HEK293 (cell line): ENCODE measurements around the gene SERTAD4.

ENCODE experiments used
- CTCF ChIA-PET: fragments of 350-600 bp; formaldehyde crosslinking; extraction: SDS; loops from one replicate; lab custom pipeline; 2021; ENCODE audit warnings: antibody characterized with exemption; lab: Yijun Ruan, JAX
- POLR2A ChIA-PET: fragments of 300-600 bp; formaldehyde crosslinking; extraction: SDS; loops from one replicate; lab custom pipeline; 2020; ENCODE audit warnings: antibody characterized with exemption, inconsistent platforms; lab: Yijun Ruan, JAX
- H3K27ac ChIP-seq: fragments of 200-500 bp; sonication (Bioruptor generic); 2 replicates; pipeline ENCODE4 v1.5.1; 2014; ENCODE audit warnings: low read depth, low read length, control low read depth, inconsistent platforms; ENCODE audit errors: extremely low read depth
- H3K36me3 ChIP-seq, 2 experiments: fragments of 200-500 bp in 1 of 2; sonication (Bioruptor generic) in 1 of 2; 1 replicate in 1 of 2; 2 replicates in 1 of 2; pipeline ENCODE4 v1.5.1; 2014 to 2017; ENCODE audit warnings: inconsistent platforms in 2 of 2, low read length in 2 of 2; ENCODE audit not compliant: control insufficient read depth in 2 of 2, insufficient read depth in 1 of 2
- H3K4me1 ChIP-seq: fragments of 200-500 bp; sonication (Bioruptor generic); 2 replicates; pipeline ENCODE4 v1.5.1; 2014; ENCODE audit warnings: mild to moderate bottlenecking, low read length, inconsistent platforms; ENCODE audit not compliant: control insufficient read depth, insufficient read depth
- H3K4me3 ChIP-seq: 2 replicates; pipeline ENCODE4 v1.5.1; 2011; ENCODE audit warnings: low read depth, mild to moderate bottlenecking, control low read depth, low read length, moderate library complexity
- H3K9me3 ChIP-seq: fragments of 200-500 bp; sonication (Bioruptor generic); 2 replicates; pipeline ENCODE4 v1.5.1; 2014; ENCODE audit warnings: low read depth, low read length, inconsistent platforms; ENCODE audit not compliant: control insufficient read depth, insufficient read depth
- GFI1B ChIP-seq: fragments of 450-650 bp; formaldehyde crosslinking; IDR thresholded peaks from 2 replicates; pipeline ENCODE4 v1.5.1; 2016; ENCODE audit warnings: missing biosample characterization, missing genetic modification characterization
- HOXA7 ChIP-seq: sonication (generic); formaldehyde crosslinking; IDR thresholded peaks from 2 replicates; pipeline ENCODE4 v1.8.1; 2022; ENCODE audit warnings: missing genetic modification reagents, borderline replicate concordance
- OVOL3 ChIP-seq: fragments of 450-650 bp; formaldehyde crosslinking; IDR thresholded peaks from 2 replicates; pipeline ENCODE4 v1.5.1; 2016; ENCODE audit warnings: missing biosample characterization, missing genetic modification characterization
- REPIN1 ChIP-seq: fragments of 450-650 bp; formaldehyde crosslinking; IDR thresholded peaks from 2 replicates; pipeline ENCODE4 v1.5.1; 2017; ENCODE audit warnings: missing biosample characterization, missing genetic modification characterization, low read depth
- SP2 ChIP-seq: fragments of 450-650 bp; formaldehyde crosslinking; IDR thresholded peaks from 2 replicates; pipeline ENCODE4 v1.5.1; 2016; ENCODE audit warnings: missing biosample characterization, missing genetic modification characterization
- ZBTB1 ChIP-seq: fragments of 450-650 bp; formaldehyde crosslinking; IDR thresholded peaks from 2 replicates; pipeline ENCODE4 v1.5.1; 2016; ENCODE audit warnings: missing biosample characterization, missing genetic modification characterization
- ZBTB17 ChIP-seq: fragments of 450-650 bp; formaldehyde crosslinking; IDR thresholded peaks from 2 replicates; pipeline ENCODE4 v1.5.1; 2016; ENCODE audit warnings: missing biosample characterization, missing genetic modification characterization
- ZNF211 ChIP-seq: fragments of 450-650 bp; formaldehyde crosslinking; IDR thresholded peaks from 2 replicates; pipeline ENCODE4 v1.5.1; 2016; ENCODE audit warnings: low read depth, missing biosample characterization, missing genetic modification characterization
- ZNF23 ChIP-seq: fragments of 450-650 bp; formaldehyde crosslinking; IDR thresholded peaks from 2 replicates; pipeline ENCODE4 v1.5.1; 2016; ENCODE audit warnings: missing biosample characterization, missing genetic modification characterization, borderline replicate concordance
- ZNF274 ChIP-seq, 2 experiments: fragments of 200-500 bp in 1 of 2; fragments of 450-650 bp in 1 of 2; sonication (Bioruptor generic) in 1 of 2; formaldehyde crosslinking in 1 of 2; IDR thresholded peaks; 2 replicates each; pipeline versions ENCODE4 v1.5.1 to v1.6.1; 2014 to 2016; ENCODE audit warnings: borderline replicate concordance in 1 of 2, inconsistent platforms in 1 of 2, low read length in 1 of 2, missing biosample characterization in 1 of 2, missing genetic modification characterization in 1 of 2
- ZNF335 ChIP-seq: fragments of 450-650 bp; formaldehyde crosslinking; conservative IDR thresholded peaks from 2 replicates; pipeline ENCODE4 v1.5.1; 2016; ENCODE audit warnings: missing biosample characterization, missing genetic modification characterization
- ZNF37A ChIP-seq: fragments of 450-650 bp; IDR thresholded peaks from 2 replicates; pipeline ENCODE4 v1.5.1; 2018; ENCODE audit warnings: missing biosample characterization, missing genetic modification characterization
- ZNF423 ChIP-seq: fragments of 450-650 bp; formaldehyde crosslinking; IDR thresholded peaks from 2 replicates; pipeline ENCODE4 v1.5.1; 2016; ENCODE audit warnings: missing biosample characterization, missing genetic modification characterization
- ZNF433 ChIP-seq: fragments of 450-650 bp; formaldehyde crosslinking; IDR thresholded peaks from 2 replicates; pipeline ENCODE4 v1.5.1; 2016; ENCODE audit warnings: missing biosample characterization, missing genetic modification characterization, low read depth
- ZNF48 ChIP-seq: fragments of 450-650 bp; formaldehyde crosslinking; IDR thresholded peaks from 2 replicates; pipeline ENCODE4 v1.5.1; 2016; ENCODE audit warnings: missing biosample characterization, missing genetic modification characterization
- ZNF624 ChIP-seq: fragments of 450-650 bp; formaldehyde crosslinking; IDR thresholded peaks from 2 replicates; pipeline ENCODE4 v1.5.1; 2017; ENCODE audit warnings: missing biosample characterization, missing genetic modification characterization
- ZNF777 ChIP-seq: fragments of 450-650 bp; formaldehyde crosslinking; IDR thresholded peaks from 2 replicates; pipeline ENCODE4 v1.5.1; 2017; ENCODE audit warnings: missing biosample characterization, missing genetic modification characterization, borderline replicate concordance
- TF ChIP-seq, protein P1 (sequence below): fragments of 450-650 bp; formaldehyde crosslinking; IDR thresholded peaks from 2 replicates; pipeline ENCODE4 v1.5.1; 2017; ENCODE audit warnings: missing biosample characterization, missing genetic modification characterization
- TF ChIP-seq, protein P2 (sequence below): fragments of 450-650 bp; formaldehyde crosslinking; IDR thresholded peaks from 2 replicates; pipeline ENCODE4 v1.5.1; 2016; ENCODE audit warnings: missing biosample characterization, missing genetic modification characterization
- TF ChIP-seq, protein P3 (sequence below): fragments of 450-650 bp; formaldehyde crosslinking; IDR thresholded peaks from 2 replicates; pipeline ENCODE4 v1.5.1; 2017; ENCODE audit warnings: missing biosample characterization, missing genetic modification characterization
- TF ChIP-seq, protein P4 (sequence below): fragments of 450-650 bp; formaldehyde crosslinking; IDR thresholded peaks from 2 replicates; pipeline ENCODE4 v1.5.1; 2017; ENCODE audit warnings: missing biosample characterization, missing genetic modification characterization
- TF ChIP-seq, protein P5 (sequence below): fragments of 450-650 bp; formaldehyde crosslinking; IDR thresholded peaks from 2 replicates; pipeline ENCODE4 v1.5.0; 2017; ENCODE audit warnings: missing biosample characterization, missing genetic modification characterization, borderline replicate concordance
- TF ChIP-seq, protein P6 (sequence below): fragments of 450-650 bp; formaldehyde crosslinking; IDR thresholded peaks from 2 replicates; pipeline ENCODE4 v1.5.1; 2017; ENCODE audit warnings: missing biosample characterization, missing genetic modification characterization
- TF ChIP-seq, protein P7 (sequence below): fragments of 450-650 bp; formaldehyde crosslinking; IDR thresholded peaks from 2 replicates; pipeline ENCODE4 v1.5.1; 2016; ENCODE audit warnings: missing biosample characterization, missing genetic modification characterization

SERTAD4 gene

DNA sequence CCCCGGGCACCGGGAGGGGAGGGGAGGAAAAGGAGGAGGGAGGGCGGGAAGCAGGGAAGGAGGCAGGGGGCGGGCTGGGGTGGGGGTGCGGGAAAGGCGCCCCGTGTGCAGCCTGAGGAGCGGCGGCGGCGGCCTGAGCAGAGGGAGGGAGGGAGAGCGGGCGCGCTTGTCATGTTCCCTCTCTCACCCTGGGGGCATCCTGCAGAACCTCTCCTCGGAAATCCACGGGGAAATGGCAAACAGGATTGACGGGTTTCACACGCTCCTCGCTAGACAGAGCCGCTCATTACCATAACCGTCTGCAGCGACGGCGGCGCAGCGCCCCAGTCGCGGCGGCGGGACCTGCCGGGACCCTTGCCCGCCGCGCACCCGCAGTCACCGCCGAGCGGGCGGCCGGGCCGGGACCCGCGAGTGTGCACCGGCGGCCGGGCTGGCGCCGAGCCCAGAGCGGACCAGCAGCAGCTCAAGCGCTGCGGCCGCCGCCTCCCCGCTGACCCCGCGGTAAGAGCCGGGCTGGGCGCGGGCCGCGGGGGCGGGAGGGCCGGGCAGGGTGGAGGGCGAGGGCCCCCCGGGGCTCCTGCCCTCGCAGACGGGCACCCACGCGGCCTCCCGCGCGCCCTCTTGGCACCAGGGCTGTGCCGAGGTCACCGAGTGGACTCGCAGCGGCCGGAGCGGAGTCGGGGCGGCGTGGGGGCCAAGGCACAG, at the start of gene SERTAD4 (continued):
- TF ChIP-seq ZBTB17 (tag by site-specific recombination) (0 out of 2 replicates have a peak, but pooled peaks have one; percentile 6), GFI1B (no peak), ZNF335 (tag by site-specific recombination) (peak; percentile 51), SP2 (tag by site-specific recombination) (peak; percentile 24; the same call in 1 of the 2 replicates), ZNF37A (tag by site-specific recombination) (no peak), ZNF48 (tag by site-specific recombination) (no peak), ZNF23 (tag by site-specific recombination) (no peak), ZNF423 (tag by site-specific recombination) (peak; percentile 23; the same call in 1 of the 2 replicates), HOXA7 (CRISPR knock-in tag) (no peak)
- TF ChIP-seq, protein P1, sequence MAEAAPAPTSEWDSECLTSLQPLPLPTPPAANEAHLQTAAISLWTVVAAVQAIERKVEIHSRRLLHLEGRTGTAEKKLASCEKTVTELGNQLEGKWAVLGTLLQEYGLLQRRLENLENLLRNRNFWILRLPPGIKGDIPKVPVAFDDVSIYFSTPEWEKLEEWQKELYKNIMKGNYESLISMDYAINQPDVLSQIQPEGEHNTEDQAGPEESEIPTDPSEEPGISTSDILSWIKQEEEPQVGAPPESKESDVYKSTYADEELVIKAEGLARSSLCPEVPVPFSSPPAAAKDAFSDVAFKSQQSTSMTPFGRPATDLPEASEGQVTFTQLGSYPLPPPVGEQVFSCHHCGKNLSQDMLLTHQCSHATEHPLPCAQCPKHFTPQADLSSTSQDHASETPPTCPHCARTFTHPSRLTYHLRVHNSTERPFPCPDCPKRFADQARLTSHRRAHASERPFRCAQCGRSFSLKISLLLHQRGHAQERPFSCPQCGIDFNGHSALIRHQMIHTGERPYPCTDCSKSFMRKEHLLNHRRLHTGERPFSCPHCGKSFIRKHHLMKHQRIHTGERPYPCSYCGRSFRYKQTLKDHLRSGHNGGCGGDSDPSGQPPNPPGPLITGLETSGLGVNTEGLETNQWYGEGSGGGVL (tag by site-specific recombination), result peak; percentile 93
- TF ChIP-seq, protein P2, sequence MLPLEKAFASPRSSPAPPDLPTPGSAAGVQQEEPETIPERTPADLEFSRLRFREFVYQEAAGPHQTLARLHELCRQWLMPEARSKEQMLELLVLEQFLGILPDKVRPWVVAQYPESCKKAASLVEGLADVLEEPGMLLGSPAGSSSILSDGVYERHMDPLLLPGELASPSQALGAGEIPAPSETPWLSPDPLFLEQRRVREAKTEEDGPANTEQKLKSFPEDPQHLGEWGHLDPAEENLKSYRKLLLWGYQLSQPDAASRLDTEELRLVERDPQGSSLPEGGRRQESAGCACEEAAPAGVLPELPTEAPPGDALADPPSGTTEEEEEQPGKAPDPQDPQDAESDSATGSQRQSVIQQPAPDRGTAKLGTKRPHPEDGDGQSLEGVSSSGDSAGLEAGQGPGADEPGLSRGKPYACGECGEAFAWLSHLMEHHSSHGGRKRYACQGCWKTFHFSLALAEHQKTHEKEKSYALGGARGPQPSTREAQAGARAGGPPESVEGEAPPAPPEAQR, result no peak
- TF ChIP-seq, protein P3, sequence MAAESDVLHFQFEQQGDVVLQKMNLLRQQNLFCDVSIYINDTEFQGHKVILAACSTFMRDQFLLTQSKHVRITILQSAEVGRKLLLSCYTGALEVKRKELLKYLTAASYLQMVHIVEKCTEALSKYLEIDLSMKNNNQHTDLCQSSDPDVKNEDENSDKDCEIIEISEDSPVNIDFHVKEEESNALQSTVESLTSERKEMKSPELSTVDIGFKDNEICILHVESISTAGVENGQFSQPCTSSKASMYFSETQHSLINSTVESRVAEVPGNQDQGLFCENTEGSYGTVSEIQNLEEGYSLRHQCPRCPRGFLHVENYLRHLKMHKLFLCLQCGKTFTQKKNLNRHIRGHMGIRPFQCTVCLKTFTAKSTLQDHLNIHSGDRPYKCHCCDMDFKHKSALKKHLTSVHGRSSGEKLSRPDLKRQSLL (tag by site-specific recombination), result 0 out of 2 replicates have a peak, but pooled peaks have one; percentile 10
- TF ChIP-seq, all 188 proteins: peak for 11

DNA sequence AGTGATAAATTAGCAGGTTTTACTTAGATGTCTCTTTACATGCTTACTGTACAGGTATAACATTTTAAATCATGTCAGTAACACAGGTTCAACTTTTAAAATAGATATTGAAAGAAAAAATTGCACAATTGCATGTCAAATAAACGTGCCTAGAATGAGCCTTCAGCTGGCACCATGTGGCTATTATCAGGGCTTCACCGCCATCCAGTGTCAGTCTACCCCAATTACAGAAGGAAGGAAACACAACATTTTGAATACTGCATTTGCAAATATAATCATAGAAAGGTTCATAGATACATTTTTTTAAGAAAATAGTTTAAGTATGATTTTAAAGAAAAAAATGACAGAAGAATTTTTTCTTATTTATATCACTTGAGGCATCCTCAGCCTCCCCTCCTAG, 47.5 kb upstream of the SERTAD4 start:
- Histone ChIP-seq H3K9me3 (no peaks in the 10 kb centered on the region), H3K27ac (no peak overlapping the region), H3K36me3 (no peaks in the 10 kb centered on the region), H3K4me3 (no peak overlapping the region), H3K4me1 (no peaks in the 10 kb centered on the region)
- ChIA-PET CTCF (interaction anchor here (0.9 kb wide), 1 partner anchor 41 kb away, joined by 4 read pairs; no protein-coding TSS in a partner anchor), POLR2A (no interaction called here)
- TF ChIP-seq, protein P4, sequence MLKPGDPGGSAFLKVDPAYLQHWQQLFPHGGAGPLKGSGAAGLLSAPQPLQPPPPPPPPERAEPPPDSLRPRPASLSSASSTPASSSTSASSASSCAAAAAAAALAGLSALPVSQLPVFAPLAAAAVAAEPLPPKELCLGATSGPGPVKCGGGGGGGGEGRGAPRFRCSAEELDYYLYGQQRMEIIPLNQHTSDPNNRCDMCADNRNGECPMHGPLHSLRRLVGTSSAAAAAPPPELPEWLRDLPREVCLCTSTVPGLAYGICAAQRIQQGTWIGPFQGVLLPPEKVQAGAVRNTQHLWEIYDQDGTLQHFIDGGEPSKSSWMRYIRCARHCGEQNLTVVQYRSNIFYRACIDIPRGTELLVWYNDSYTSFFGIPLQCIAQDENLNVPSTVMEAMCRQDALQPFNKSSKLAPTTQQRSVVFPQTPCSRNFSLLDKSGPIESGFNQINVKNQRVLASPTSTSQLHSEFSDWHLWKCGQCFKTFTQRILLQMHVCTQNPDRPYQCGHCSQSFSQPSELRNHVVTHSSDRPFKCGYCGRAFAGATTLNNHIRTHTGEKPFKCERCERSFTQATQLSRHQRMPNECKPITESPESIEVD (tag by site-specific recombination), result no peak
- no peak for TF ChIP-seq ZNF211
- no peak for TF ChIP-seq ZNF624 (tag by site-specific recombination)
- TF ChIP-seq REPIN1 (tag by site-specific recombination), result no peak
- TF ChIP-seq, protein P5, sequence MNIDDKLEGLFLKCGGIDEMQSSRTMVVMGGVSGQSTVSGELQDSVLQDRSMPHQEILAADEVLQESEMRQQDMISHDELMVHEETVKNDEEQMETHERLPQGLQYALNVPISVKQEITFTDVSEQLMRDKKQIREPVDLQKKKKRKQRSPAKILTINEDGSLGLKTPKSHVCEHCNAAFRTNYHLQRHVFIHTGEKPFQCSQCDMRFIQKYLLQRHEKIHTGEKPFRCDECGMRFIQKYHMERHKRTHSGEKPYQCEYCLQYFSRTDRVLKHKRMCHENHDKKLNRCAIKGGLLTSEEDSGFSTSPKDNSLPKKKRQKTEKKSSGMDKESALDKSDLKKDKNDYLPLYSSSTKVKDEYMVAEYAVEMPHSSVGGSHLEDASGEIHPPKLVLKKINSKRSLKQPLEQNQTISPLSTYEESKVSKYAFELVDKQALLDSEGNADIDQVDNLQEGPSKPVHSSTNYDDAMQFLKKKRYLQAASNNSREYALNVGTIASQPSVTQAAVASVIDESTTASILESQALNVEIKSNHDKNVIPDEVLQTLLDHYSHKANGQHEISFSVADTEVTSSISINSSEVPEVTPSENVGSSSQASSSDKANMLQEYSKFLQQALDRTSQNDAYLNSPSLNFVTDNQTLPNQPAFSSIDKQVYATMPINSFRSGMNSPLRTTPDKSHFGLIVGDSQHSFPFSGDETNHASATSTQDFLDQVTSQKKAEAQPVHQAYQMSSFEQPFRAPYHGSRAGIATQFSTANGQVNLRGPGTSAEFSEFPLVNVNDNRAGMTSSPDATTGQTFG, result no peak
- TF ChIP-seq ZNF433, result no peak
- TF ChIP-seq, protein P6, sequence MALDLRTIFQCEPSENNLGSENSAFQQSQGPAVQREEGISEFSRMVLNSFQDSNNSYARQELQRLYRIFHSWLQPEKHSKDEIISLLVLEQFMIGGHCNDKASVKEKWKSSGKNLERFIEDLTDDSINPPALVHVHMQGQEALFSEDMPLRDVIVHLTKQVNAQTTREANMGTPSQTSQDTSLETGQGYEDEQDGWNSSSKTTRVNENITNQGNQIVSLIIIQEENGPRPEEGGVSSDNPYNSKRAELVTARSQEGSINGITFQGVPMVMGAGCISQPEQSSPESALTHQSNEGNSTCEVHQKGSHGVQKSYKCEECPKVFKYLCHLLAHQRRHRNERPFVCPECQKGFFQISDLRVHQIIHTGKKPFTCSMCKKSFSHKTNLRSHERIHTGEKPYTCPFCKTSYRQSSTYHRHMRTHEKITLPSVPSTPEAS (tag by site-specific recombination), result no peak
- no peak for TF ChIP-seq ZBTB1 (tag by site-specific recombination)
- TF ChIP-seq OVOL3 (tag by site-specific recombination), result no peak
- TF ChIP-seq, protein P7, sequence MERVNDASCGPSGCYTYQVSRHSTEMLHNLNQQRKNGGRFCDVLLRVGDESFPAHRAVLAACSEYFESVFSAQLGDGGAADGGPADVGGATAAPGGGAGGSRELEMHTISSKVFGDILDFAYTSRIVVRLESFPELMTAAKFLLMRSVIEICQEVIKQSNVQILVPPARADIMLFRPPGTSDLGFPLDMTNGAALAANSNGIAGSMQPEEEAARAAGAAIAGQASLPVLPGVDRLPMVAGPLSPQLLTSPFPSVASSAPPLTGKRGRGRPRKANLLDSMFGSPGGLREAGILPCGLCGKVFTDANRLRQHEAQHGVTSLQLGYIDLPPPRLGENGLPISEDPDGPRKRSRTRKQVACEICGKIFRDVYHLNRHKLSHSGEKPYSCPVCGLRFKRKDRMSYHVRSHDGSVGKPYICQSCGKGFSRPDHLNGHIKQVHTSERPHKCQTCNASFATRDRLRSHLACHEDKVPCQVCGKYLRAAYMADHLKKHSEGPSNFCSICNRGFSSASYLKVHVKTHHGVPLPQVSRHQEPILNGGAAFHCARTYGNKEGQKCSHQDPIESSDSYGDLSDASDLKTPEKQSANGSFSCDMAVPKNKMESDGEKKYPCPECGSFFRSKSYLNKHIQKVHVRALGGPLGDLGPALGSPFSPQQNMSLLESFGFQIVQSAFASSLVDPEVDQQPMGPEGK (tag by site-specific recombination), result no peak
- TF ChIP-seq ZNF274 (IDR thresholded peaks at IDR 0.05; ENCODE audit: low read length), result no peak
- TF ChIP-seq ZNF274 (tag by site-specific recombination; IDR thresholded peaks at IDR 0.05; ENCODE audit: borderline replicate concordance), result no peak
- no peak for TF ChIP-seq ZNF777
